Vagina (tissue), 2 donors: Measurements from ENCODE around the gene SLC25A31.

ENCODE experiments used
- POLR2AphosphoS5 ChIP-seq, 2 donors: sonication (generic); formaldehyde crosslinking; IDR thresholded peaks; one replicate each; pipeline ENCODE4 v1.9.0; 2017; ENCODE audit warnings: antibody characterized with exemption in 2 of 2, mild to moderate bottlenecking in 2 of 2, low read depth in 1 of 2; ENCODE audit not compliant: insufficient read depth in 1 of 2
- TF ChIP-seq, protein P1 (sequence below), 3 experiments: fragments of 450-650 bp in 2 of 3; fragments of 200-600 bp in 1 of 3; sonication (generic) in 1 of 3; IDR thresholded peaks; one replicate each; pipeline ENCODE4 v1.5.1; 2017 to 2019; ENCODE audit warnings: antibody characterized with exemption in 3 of 3, mild to moderate bottlenecking in 2 of 3, moderate library complexity in 2 of 3

DNA sequence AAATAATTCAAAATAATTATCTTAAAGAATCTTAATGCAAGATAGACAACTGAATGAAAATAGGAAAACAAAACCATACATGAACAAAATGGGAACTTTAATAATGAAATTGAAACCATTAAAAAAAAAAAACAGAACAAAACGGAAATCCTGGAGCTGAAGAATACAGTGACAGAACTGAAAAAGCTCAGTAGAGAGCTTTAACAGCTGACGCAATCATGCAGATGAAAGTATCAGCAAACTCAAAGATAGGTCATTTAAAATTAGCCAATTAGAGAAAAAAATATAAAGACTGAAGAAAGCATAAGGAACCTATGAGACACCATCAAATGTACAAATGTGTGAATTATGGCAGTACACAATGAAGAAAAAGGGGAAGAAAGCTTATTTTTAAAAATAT is 18.8 kb downstream of the SLC25A31 start:
- TF ChIP-seq, protein P1, sequence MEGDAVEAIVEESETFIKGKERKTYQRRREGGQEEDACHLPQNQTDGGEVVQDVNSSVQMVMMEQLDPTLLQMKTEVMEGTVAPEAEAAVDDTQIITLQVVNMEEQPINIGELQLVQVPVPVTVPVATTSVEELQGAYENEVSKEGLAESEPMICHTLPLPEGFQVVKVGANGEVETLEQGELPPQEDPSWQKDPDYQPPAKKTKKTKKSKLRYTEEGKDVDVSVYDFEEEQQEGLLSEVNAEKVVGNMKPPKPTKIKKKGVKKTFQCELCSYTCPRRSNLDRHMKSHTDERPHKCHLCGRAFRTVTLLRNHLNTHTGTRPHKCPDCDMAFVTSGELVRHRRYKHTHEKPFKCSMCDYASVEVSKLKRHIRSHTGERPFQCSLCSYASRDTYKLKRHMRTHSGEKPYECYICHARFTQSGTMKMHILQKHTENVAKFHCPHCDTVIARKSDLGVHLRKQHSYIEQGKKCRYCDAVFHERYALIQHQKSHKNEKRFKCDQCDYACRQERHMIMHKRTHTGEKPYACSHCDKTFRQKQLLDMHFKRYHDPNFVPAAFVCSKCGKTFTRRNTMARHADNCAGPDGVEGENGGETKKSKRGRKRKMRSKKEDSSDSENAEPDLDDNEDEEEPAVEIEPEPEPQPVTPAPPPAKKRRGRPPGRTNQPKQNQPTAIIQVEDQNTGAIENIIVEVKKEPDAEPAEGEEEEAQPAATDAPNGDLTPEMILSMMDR (IDR thresholded peaks at IDR 0.05), result no peak
- TF ChIP-seq POLR2AphosphoS5 (IDR thresholded peaks at IDR 0.05; ENCODE audit: insufficient read depth in 1 of 2, low read depth in 1 of 2), result no peak
